ENCODE measurements around the gene SPRR1A.

SPRR1A gene

GRCh38 chr1:152946651-152947256 is 37.1 kb upstream of the SPRR1A start, which contains the start of gene SPRR5:
Gene SPRR5 (plus strand): TSS chr1:152947206. CDS start chr1:152948555, 1,349 bp downstream.
- Histone ChIP-seq H3K4me3 (ENCODE audit: low read depth, low read length) (no peak within 1 kb of the TSS), H3K36me3 (ENCODE audit: control insufficient read depth in 2 of 2, insufficient read depth in 1 of 2, low read length in 2 of 2) (no peaks in the 10 kb centered on the region), H3K9me3 (ENCODE audit: control insufficient read depth, insufficient read depth, low read depth, low read length) (no peaks in the 10 kb centered on the region), H3K4me1 (ENCODE audit: control insufficient read depth, insufficient read depth, low read length) (no peaks in the 10 kb centered on the region), H3K27ac (ENCODE audit: extremely low read depth, low read depth, low read length) (no peak within 1 kb of the TSS)
- CTCF ChIA-PET, result interaction anchor here (0.6 kb wide), 1 partner anchor 69 kb away, joined by 4 read pairs; the partner anchor contains the start of gene SMCP
- TF ChIP-seq ZNF639 (tag by site-specific recombination; IDR thresholded peaks at IDR 0.05) (no peak), ZNF148 (tag by site-specific recombination; IDR thresholded peaks at IDR 0.05; ENCODE audit: borderline replicate concordance) (no peak), PRDM4 (tag by site-specific recombination; IDR thresholded peaks at IDR 0.05) (no peak), OVOL3 (tag by site-specific recombination; IDR thresholded peaks at IDR 0.05) (no peak), ZNF529 (tag by site-specific recombination; IDR thresholded peaks at IDR 0.05; ENCODE audit: insufficient replicate concordance) (no peak), KLF10 (tag by site-specific recombination; IDR thresholded peaks at IDR 0.05) (no peak), ZFP3 (tag by site-specific recombination; IDR thresholded peaks at IDR 0.05; ENCODE audit: low read depth) (no peak), ZNF362 (tag by site-specific recombination; IDR thresholded peaks at IDR 0.05) (no peak), ZSCAN18 (tag by site-specific recombination; IDR thresholded peaks at IDR 0.05) (no peak), ZFP41 (tag by site-specific recombination; IDR thresholded peaks at IDR 0.05; ENCODE audit: borderline replicate concordance) (no peak), ZNF175 (tag by site-specific recombination; IDR thresholded peaks at IDR 0.05) (no peak), ZBTB20 (tag by site-specific recombination; IDR thresholded peaks at IDR 0.05) (no peak)
- POLR2A ChIA-PET, result no interaction called here

- Histone ChIP-seq H3K4me3 (ENCODE audit: low read depth, low read length) (no peak overlapping the region), H3K36me3 (ENCODE audit: control insufficient read depth in 2 of 2, insufficient read depth in 1 of 2, low read length in 2 of 2) (no peaks in the 10 kb centered on the region), H3K4me1 (ENCODE audit: control insufficient read depth, insufficient read depth, low read length) (no peaks in the 10 kb centered on the region), H3K9me3 (ENCODE audit: control insufficient read depth, insufficient read depth, low read depth, low read length) (no peaks in the 10 kb centered on the region), H3K27ac (ENCODE audit: extremely low read depth, low read depth, low read length) (no peak overlapping the region)
- ChIA-PET CTCF (no interaction called here), POLR2A (no interaction called here)
- TF ChIP-seq ZNF366 (tag by site-specific recombination; conservative IDR thresholded peaks at IDR 0.05), result no peak
- no peak for TF ChIP-seq ZNF26 (tag by site-specific recombination; IDR thresholded peaks at IDR 0.05)
- no peak for TF ChIP-seq KLF9 (tag by site-specific recombination; IDR thresholded peaks at IDR 0.05; ENCODE audit: low read depth)
- no peak for TF ChIP-seq ZIC2 (tag by site-specific recombination; IDR thresholded peaks at IDR 0.05)
- no peak for TF ChIP-seq GLIS1 (tag by site-specific recombination; IDR thresholded peaks at IDR 0.05)
- no peak for TF ChIP-seq ZBTB10 (tag by site-specific recombination; IDR thresholded peaks at IDR 0.05)
- TF ChIP-seq ZNF623 (tag by site-specific recombination; IDR thresholded peaks at IDR 0.05), result no peak
- no peak for TF ChIP-seq ZNF776 (tag by site-specific recombination; IDR thresholded peaks at IDR 0.05; ENCODE audit: borderline replicate concordance)
- no peak for TF ChIP-seq SALL2 (tag by site-specific recombination; IDR thresholded peaks at IDR 0.05; ENCODE audit: borderline replicate concordance)
These were observed 32.2 kb upstream of the SPRR1A start for GRCh38 chr1:152951711-152952110.

All from HEK293 (cell line).